Colonic mucosa (tissue), 4 donors: Measurements from ENCODE around the gene TYW1. TPM values are rescaled to one million over a fixed set of nuclear protein-coding genes. Genes with fewer than 3 reads are reported as not detected.
"Not testable (repeated sequence)": the region's sequence is repeated elsewhere in the genome, so short reads cannot be mapped to it uniquely, and the experiment has no call there.

Source experiments
- DNase-seq: peaks from one replicate; pipeline ENCODE4 v3.0.0-alpha.2; 2020
- H3K27ac ChIP-seq: fragments of 200-600 bp; one replicate; pipeline ENCODE4 v1.8.0; 2021
- H3K27me3 ChIP-seq: fragments of 200-600 bp; one replicate; pipeline ENCODE4 v1.8.0; 2021
- H3K36me3 ChIP-seq: fragments of 200-600 bp; one replicate; pipeline ENCODE4 v1.8.0; 2021
- H3K4me1 ChIP-seq: fragments of 200-600 bp; one replicate; pipeline ENCODE4 v1.8.0; 2021; ENCODE audit warnings: mild to moderate bottlenecking
- H3K4me3 ChIP-seq: fragments of 200-600 bp; one replicate; pipeline ENCODE4 v1.8.0; 2021
- H3K9ac ChIP-seq, 2 donors: one replicate each; pipeline ENCODE4 v1.7.0; 2013; ENCODE audit warnings: control low read depth in 2 of 2, low read depth in 2 of 2, low read length in 2 of 2
- H3K9me3 ChIP-seq: fragments of 200-600 bp; one replicate; pipeline ENCODE4 v1.8.0; 2021
- intact Hi-C: fragments of 100-400 bp; cut with DNase I; formaldehyde crosslinking; loops from one replicate; pipeline ENCODE4 v1.14.1; 2022
- total RNA-seq, 2 donors: library from RNA; stranded (reverse); fragmentation: NEBNext Ultra II Directional in 1 of 2; extraction: Animal tissue kit (Norgen Biotek cat#: 25700) in 1 of 2; gene quantifications; one replicate each; pipeline ENCODE4 v1.2.1, GENCODE V29; 2021
- TF ChIP-seq, protein P1 (sequence below): fragments of 200-600 bp; IDR thresholded peaks from one replicate; pipeline ENCODE4 v1.8.0; 2022; ENCODE audit warnings: antibody characterized with exemption, mild to moderate bottlenecking
- donor health status: healthy.
- donor health status: DM: no; HTN: no; CAD: no.
- donor health status: DM: no; HTN: no; CAD: no.

Gene TYW1
- total RNA-seq, 2 donors from 2014 or later, result 15.5 to 16.2 TPM

DNA sequence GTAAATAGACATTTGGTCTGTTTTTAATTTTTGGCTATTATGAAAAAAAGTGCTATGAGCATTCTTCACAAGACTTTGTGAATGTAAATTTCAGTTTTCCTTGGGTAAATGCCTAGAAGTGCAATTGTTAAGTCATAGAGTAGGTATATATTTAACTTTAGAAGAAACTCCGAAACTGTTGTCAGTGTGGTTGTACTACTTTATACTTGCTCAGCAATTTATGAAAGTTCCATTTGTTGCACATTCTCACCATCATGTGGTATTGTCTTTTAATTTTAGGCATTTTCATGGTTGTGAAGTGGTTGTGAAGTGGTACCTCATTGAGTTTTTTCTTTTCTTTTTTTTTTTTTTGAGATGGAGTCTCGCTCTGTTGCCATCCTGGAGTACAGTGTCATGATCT, 60.0 kb downstream of the TYW1 start:
- H3K4me3 ChIP-seq, result no peak overlapping the region
- no peak overlapping the region for H3K9ac ChIP-seq
- H3K4me1 ChIP-seq, result no peaks in the 10 kb centered on the region
- no peaks in the 10 kb centered on the region for H3K9me3 ChIP-seq
- DNase-seq, result no peak
- no peaks in the 10 kb centered on the region for H3K27me3 ChIP-seq
- TF ChIP-seq, protein P1, sequence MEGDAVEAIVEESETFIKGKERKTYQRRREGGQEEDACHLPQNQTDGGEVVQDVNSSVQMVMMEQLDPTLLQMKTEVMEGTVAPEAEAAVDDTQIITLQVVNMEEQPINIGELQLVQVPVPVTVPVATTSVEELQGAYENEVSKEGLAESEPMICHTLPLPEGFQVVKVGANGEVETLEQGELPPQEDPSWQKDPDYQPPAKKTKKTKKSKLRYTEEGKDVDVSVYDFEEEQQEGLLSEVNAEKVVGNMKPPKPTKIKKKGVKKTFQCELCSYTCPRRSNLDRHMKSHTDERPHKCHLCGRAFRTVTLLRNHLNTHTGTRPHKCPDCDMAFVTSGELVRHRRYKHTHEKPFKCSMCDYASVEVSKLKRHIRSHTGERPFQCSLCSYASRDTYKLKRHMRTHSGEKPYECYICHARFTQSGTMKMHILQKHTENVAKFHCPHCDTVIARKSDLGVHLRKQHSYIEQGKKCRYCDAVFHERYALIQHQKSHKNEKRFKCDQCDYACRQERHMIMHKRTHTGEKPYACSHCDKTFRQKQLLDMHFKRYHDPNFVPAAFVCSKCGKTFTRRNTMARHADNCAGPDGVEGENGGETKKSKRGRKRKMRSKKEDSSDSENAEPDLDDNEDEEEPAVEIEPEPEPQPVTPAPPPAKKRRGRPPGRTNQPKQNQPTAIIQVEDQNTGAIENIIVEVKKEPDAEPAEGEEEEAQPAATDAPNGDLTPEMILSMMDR, result no peak
- intact Hi-C loops, result no loop called here
- H3K36me3 ChIP-seq, result peaks cover 3% of the 10 kb centered on the region
- no peak overlapping the region for H3K27ac ChIP-seq

- H3K27me3 ChIP-seq, DNase-seq, H3K27ac ChIP-seq, H3K9me3 ChIP-seq, H3K9ac ChIP-seq, H3K4me3 ChIP-seq, intact Hi-C loops, H3K36me3 ChIP-seq, H3K4me1 ChIP-seq: not testable (repeated sequence)
Observed at GRCh38 chr7:67061321-67061720, 64.7 kb downstream of the TYW1 start.

- H3K4me3 ChIP-seq, H3K27ac ChIP-seq, H3K9ac ChIP-seq, intact Hi-C loops, H3K27me3 ChIP-seq, DNase-seq, H3K36me3 ChIP-seq, H3K4me1 ChIP-seq, H3K9me3 ChIP-seq: not testable (repeated sequence)
Observed at GRCh38 chr7:67062802-67063201, 66.2 kb downstream of the TYW1 start.

DNA sequence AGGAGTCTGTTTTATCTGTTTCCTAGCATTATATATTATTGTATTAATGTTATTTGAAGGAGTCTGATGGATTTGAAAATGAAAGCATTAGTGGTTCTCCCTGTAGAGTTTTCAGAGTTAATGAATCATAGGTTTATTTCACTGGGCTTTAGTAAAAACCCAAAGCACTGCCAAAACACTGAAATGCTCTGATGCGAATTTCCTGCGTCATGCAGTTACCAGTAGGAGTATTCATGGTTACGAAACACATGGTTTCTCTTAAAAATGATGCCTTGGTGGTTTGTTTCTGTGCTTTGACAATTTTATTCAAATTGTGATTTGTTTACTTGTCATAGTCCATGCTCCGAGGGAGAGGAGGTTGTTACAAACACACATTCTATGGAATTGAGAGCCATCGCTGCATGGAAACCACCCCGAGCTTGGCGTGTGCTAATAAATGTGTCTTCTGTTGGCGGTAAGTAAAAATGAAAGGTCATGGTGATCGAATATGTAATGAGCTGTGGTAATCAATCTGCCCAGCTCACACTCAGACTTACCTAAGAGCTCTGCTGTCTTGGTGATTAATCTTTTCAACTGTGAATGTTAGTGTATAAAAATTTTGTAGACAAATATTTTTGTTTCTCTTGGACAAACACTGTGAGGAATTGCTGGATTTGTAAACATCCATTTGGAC, 70.5 kb downstream of the TYW1 start:
- H3K4me3 ChIP-seq, result peak overlapping the region; percentile 1
- H3K36me3 ChIP-seq, DNase-seq, H3K27ac ChIP-seq, H3K9me3 ChIP-seq, H3K27me3 ChIP-seq, intact Hi-C loops, H3K9ac ChIP-seq, H3K4me1 ChIP-seq: not testable (repeated sequence)

- DNase-seq, intact Hi-C loops, H3K4me1 ChIP-seq, H3K36me3 ChIP-seq, H3K9ac ChIP-seq, H3K27me3 ChIP-seq, H3K4me3 ChIP-seq, H3K9me3 ChIP-seq, H3K27ac ChIP-seq: not testable (repeated sequence)
Observed at GRCh38 chr7:67076120-67076519, 79.5 kb downstream of the TYW1 start.

DNA sequence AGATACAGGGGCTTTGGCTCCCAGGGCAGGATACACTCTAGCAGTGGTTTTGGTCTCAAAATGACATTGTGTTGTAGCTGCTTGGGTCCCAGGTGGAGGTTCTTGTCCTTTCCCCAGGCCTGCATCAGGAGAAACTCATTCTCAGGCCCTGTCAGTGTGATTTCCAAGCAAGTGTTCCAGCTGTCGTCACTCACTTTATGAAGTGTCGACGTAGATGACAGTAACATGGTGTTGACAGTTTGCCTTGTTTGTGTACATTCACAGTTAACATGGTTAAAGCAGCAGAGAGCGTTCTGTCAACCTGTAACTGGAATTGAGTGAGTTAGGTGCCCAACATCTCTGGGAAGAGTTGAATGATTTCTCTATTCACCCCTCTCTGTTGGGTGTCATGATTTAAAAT, 86.2 kb downstream of the TYW1 start:
- H3K9me3 ChIP-seq, intact Hi-C loops, H3K36me3 ChIP-seq, DNase-seq, H3K4me1 ChIP-seq, H3K4me3 ChIP-seq, H3K27ac ChIP-seq, H3K9ac ChIP-seq, H3K27me3 ChIP-seq: not testable (repeated sequence)

- H3K4me3 ChIP-seq, H3K9me3 ChIP-seq, H3K27ac ChIP-seq, intact Hi-C loops, H3K36me3 ChIP-seq, H3K9ac ChIP-seq, H3K4me1 ChIP-seq, H3K27me3 ChIP-seq: not testable (repeated sequence)
- DNase-seq, result peak; percentile 58
Observed at GRCh38 chr7:67089261-67089660, 92.6 kb downstream of the TYW1 start.

- H3K27me3 ChIP-seq, H3K4me1 ChIP-seq, H3K27ac ChIP-seq, intact Hi-C loops, H3K36me3 ChIP-seq, DNase-seq, H3K4me3 ChIP-seq, H3K9ac ChIP-seq, H3K9me3 ChIP-seq: not testable (repeated sequence)
Observed at GRCh38 chr7:67091053-67091452, 94.4 kb downstream of the TYW1 start.

DNA sequence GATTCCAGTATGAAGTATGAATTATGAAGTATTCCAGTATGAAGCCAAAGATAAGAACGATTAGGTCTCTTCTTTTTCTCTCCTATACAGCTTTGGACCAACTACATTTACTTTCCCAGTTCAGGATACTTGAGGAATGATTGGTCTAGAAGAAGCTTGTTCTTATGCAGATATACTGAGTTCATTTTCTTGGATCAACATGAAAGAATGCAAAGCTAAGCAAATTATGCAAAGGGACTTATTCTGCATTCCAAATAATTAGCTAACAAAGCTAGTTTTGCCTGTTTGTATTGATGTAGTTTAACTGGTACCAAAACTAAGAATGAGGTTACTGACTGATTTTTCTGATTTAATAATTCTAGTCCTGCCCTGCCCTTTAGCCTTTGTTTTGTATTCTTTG, 101.4 kb downstream of the TYW1 start:
- H3K27ac ChIP-seq, H3K4me3 ChIP-seq, H3K9ac ChIP-seq, intact Hi-C loops, H3K36me3 ChIP-seq, H3K27me3 ChIP-seq, H3K4me1 ChIP-seq, DNase-seq, H3K9me3 ChIP-seq: not testable (repeated sequence)

GRCh38 chr7:67099406-67099805, 102.8 kb downstream of the TYW1 start:
- H3K4me1 ChIP-seq, DNase-seq, H3K27ac ChIP-seq, H3K9me3 ChIP-seq, intact Hi-C loops, H3K27me3 ChIP-seq, H3K9ac ChIP-seq, H3K4me3 ChIP-seq, H3K36me3 ChIP-seq: not testable (repeated sequence)

- H3K36me3 ChIP-seq, intact Hi-C loops, H3K4me1 ChIP-seq, H3K27me3 ChIP-seq, H3K4me3 ChIP-seq, H3K9me3 ChIP-seq, H3K9ac ChIP-seq, DNase-seq: not testable (repeated sequence)
- H3K27ac ChIP-seq, result peak overlapping the region; percentile 61
Observed at GRCh38 chr7:67100038-67100437, 103.4 kb downstream of the TYW1 start.
